ENCODE measurements around the gene SH3BP1.

- TF ChIP-seq E2F5 (CRISPR knock-in tag; IDR thresholded peaks at IDR 0.05) = no peak
- no peak for TF ChIP-seq CTCF (IDR thresholded peaks at IDR 0.05)
- TF ChIP-seq ETV6 (CRISPR knock-in tag; IDR thresholded peaks at IDR 0.05) = no peak
- no peak for TF ChIP-seq JUN (CRISPR knock-in tag; IDR thresholded peaks at IDR 0.05)
These were observed 38.9 kb downstream of the SH3BP1 start for GRCh38 chr22:37678372-37678771.

Data from WTC11 (cell line).